Fibroblast of villous mesenchyme (primary cell): ENCODE measurements around the gene CAT. TPM values are rescaled to one million over a fixed set of nuclear protein-coding genes. Genes with fewer than 3 reads are reported as not detected.

Source experiments
- DNase-seq: peaks from one replicate; pipeline ENCODE4 v3.0.0-alpha.2; 2010; ENCODE audit warnings: low read depth
- H3K4me3 ChIP-seq: 2 replicates; pipeline ENCODE4 v1.5.1; 2011; ENCODE audit warnings: low read depth, mild to moderate bottlenecking, low read length
- CTCF ChIP-seq: IDR thresholded peaks from 2 replicates; pipeline ENCODE4 v1.5.1; 2012; ENCODE audit warnings: low read depth, mild to moderate bottlenecking, low read length; ENCODE audit not compliant: insufficient read depth
- total RNA-seq: library from RNA; depleted of rRNA; stranded (reverse); fragments of >200 nt; gene quantifications from 2 replicates; pipeline ENCODE4 v1.2.3, GENCODE V29; 2012

Gene CAT
- total RNA-seq, 1 donor, result 71.7 TPM

GRCh38 chr11:34454308-34455032, 15.7 kb downstream of the CAT start:
- no peak for TF ChIP-seq CTCF
- H3K4me3 ChIP-seq, result no peak overlapping the region
- DNase-seq, result no peak

GRCh38 chr11:34457607-34458006, 18.9 kb downstream of the CAT start:
- no peak for DNase-seq
- H3K4me3 ChIP-seq, result no peak overlapping the region
- TF ChIP-seq CTCF, result no peak

GRCh38 chr11:34458525-34458924, 19.8 kb downstream of the CAT start:
- no peak for TF ChIP-seq CTCF
- H3K4me3 ChIP-seq, result no peak overlapping the region
- DNase-seq, result no peak

GRCh38 chr11:34459507-34460162, 20.9 kb downstream of the CAT start:
- TF ChIP-seq CTCF, result no peak
- DNase-seq, result no peak
- H3K4me3 ChIP-seq, result no peak overlapping the region

GRCh38 chr11:34460278-34460677, 21.5 kb downstream of the CAT start:
- no peak for DNase-seq
- no peak overlapping the region for H3K4me3 ChIP-seq
- no peak for TF ChIP-seq CTCF

- H3K4me3 ChIP-seq, result no peak overlapping the region
- TF ChIP-seq CTCF, result no peak
- DNase-seq, result no peak
Observed at GRCh38 chr11:34461215-34461614, 22.5 kb downstream of the CAT start.

- no peak overlapping the region for H3K4me3 ChIP-seq
- DNase-seq, result peak; percentile 18
- TF ChIP-seq CTCF, result no peak
Observed at GRCh38 chr11:34464591-34465051, 25.9 kb downstream of the CAT start.
